Mesenchymal stem cell (in vitro differentiated cells and primary cell): ENCODE results near the gene ZNF710.

Source experiments
- DNase-seq: peaks from one replicate; pipeline ENCODE4 v3.0.0-alpha.2; 2013
- H2AFZ ChIP-seq: one replicate; pipeline ENCODE4 v1.6.1; 2013; ENCODE audit warnings: low read depth, mild to moderate bottlenecking, control low read depth, inconsistent platforms, low read length, moderate library complexity
- H2AK5ac ChIP-seq: 2 replicates; pipeline ENCODE4 v1.6.1; 2013; ENCODE audit warnings: low read length, moderate library complexity, mild to moderate bottlenecking, inconsistent platforms; ENCODE audit not compliant: severe bottlenecking
- H2BK120ac ChIP-seq: one replicate; pipeline ENCODE4 v1.6.1; 2013; ENCODE audit warnings: low read depth, mild to moderate bottlenecking, inconsistent platforms, low read length, moderate library complexity
- H2BK12ac ChIP-seq, 2 experiments: one replicate each; pipeline ENCODE4 v1.6.1; 2013; ENCODE audit warnings: inconsistent platforms in 2 of 2, low read length in 2 of 2, mild to moderate bottlenecking in 2 of 2, moderate library complexity in 2 of 2, control low read depth in 1 of 2
- H2BK15ac ChIP-seq: one replicate; pipeline ENCODE4 v1.6.1; 2013; ENCODE audit warnings: mild to moderate bottlenecking, low read depth, inconsistent platforms; ENCODE audit not compliant: poor library complexity, severe bottlenecking
- H2BK5ac ChIP-seq: 2 replicates; pipeline ENCODE4 v1.6.1; 2013; ENCODE audit warnings: low read depth, mild to moderate bottlenecking, low read length, control low read depth, inconsistent platforms; ENCODE audit not compliant: poor library complexity, severe bottlenecking
- H3K14ac ChIP-seq, 2 experiments: one replicate each; pipeline ENCODE4 v1.6.1; 2013; ENCODE audit warnings: inconsistent platforms in 2 of 2, low read length in 2 of 2, control low read depth in 1 of 2, mild to moderate bottlenecking in 1 of 2, moderate library complexity in 1 of 2
- H3K18ac ChIP-seq, 2 experiments: one replicate each; pipeline ENCODE4 v1.6.1; 2013; ENCODE audit warnings: inconsistent platforms in 2 of 2, low read length in 2 of 2, control low read depth in 1 of 2, low read depth in 1 of 2, mild to moderate bottlenecking in 1 of 2
- H3K23ac ChIP-seq, 2 experiments: one replicate each; pipeline ENCODE4 v1.6.1; 2013; ENCODE audit warnings: inconsistent platforms in 2 of 2, low read length in 2 of 2, mild to moderate bottlenecking in 2 of 2, moderate library complexity in 2 of 2, control low read depth in 1 of 2
- H3K27ac ChIP-seq: 2 replicates; pipeline ENCODE4 v1.5.1; 2013; ENCODE audit warnings: mild to moderate bottlenecking, moderate library complexity, low read length, control low read depth, inconsistent platforms; ENCODE audit not compliant: poor library complexity, severe bottlenecking
- H3K27me3 ChIP-seq, 2 experiments: 2 replicates each; pipeline versions ENCODE4 v1.6.1 to v1.7.0; 2013; ENCODE audit warnings: low read length in 2 of 2, mild to moderate bottlenecking in 2 of 2, moderate library complexity in 2 of 2, control low read depth in 1 of 2, inconsistent platforms in 1 of 2; ENCODE audit not compliant: control insufficient read depth in 1 of 2, insufficient read depth in 1 of 2
- H3K36me3 ChIP-seq, 2 experiments: 2 replicates each; pipeline versions ENCODE4 v1.6.1 to v1.7.0; 2013; ENCODE audit warnings: low read length in 2 of 2, control low read depth in 1 of 2, inconsistent platforms in 1 of 2, low read depth in 1 of 2, mild to moderate bottlenecking in 1 of 2; ENCODE audit not compliant: insufficient read depth in 2 of 2, control insufficient read depth in 1 of 2
- H3K4ac ChIP-seq, 2 experiments: one replicate each; pipeline ENCODE4 v1.6.1; 2013; ENCODE audit warnings: inconsistent platforms in 2 of 2, low read length in 2 of 2, mild to moderate bottlenecking in 2 of 2, moderate library complexity in 2 of 2, control low read depth in 1 of 2, low read depth in 1 of 2
- H3K4me1 ChIP-seq: 2 replicates; pipeline ENCODE4 v1.6.1; 2013; ENCODE audit warnings: low read depth, low read length, control low read depth; ENCODE audit not compliant: control insufficient read depth, insufficient read depth
- H3K4me2 ChIP-seq: 2 replicates; pipeline ENCODE4 v1.6.1; 2013; ENCODE audit warnings: low read length, mild to moderate bottlenecking, inconsistent platforms; ENCODE audit not compliant: poor library complexity, severe bottlenecking
- H3K4me3 ChIP-seq, 2 experiments: 2 replicates each; pipeline versions ENCODE4 v1.5.1 to v1.7.0; 2013; ENCODE audit warnings: low read length in 2 of 2, mild to moderate bottlenecking in 2 of 2, control low read depth in 1 of 2, low read depth in 1 of 2; ENCODE audit not compliant: insufficient read depth in 1 of 2
- H3K79me1 ChIP-seq: replicated peaks from 2 replicates; pipeline ENCODE4 v1.6.1; 2013; ENCODE audit warnings: mild to moderate bottlenecking, control low read depth, low read length, inconsistent platforms; ENCODE audit not compliant: poor library complexity, severe bottlenecking
- H3K9ac ChIP-seq: 2 replicates; pipeline ENCODE4 v1.7.0; 2013; ENCODE audit warnings: mild to moderate bottlenecking, low read length, moderate library complexity
- H3K9me3 ChIP-seq: 2 replicates; pipeline ENCODE4 v1.7.0; 2013; ENCODE audit warnings: mild to moderate bottlenecking, low read length; ENCODE audit not compliant: control insufficient read depth
- H4K8ac ChIP-seq: one replicate; pipeline ENCODE4 v1.6.1; 2013; ENCODE audit warnings: inconsistent platforms, mild to moderate bottlenecking, low read length, moderate library complexity
- H4K91ac ChIP-seq: one replicate; pipeline ENCODE4 v1.6.1; 2013; ENCODE audit warnings: mild to moderate bottlenecking, low read length, inconsistent platforms
- WGBS: methylation state at CpG from one replicate; pipeline ENCODE4 v1.1.7; 2013; ENCODE audit warnings: mixed read lengths; 5-methylcytosine and 5-hydroxymethylcytosine counted together

Gene ZNF710

GRCh38 chr15:90058775-90059174, 57.7 kb downstream of the ZNF710 start:
- H3K27me3 ChIP-seq = no peaks in the 10 kb centered on the region
- peak overlapping the region; percentile 8 for H4K91ac ChIP-seq
- H3K79me1 ChIP-seq = peaks cover 46% of the 10 kb centered on the region
- peaks cover 6 to 8% of the 10 kb centered on the region in 2 experiments for H3K36me3 ChIP-seq
- peaks cover 37% of the 10 kb centered on the region for H3K4me1 ChIP-seq
- H4K8ac ChIP-seq = peak overlapping the region; percentile 78
- H3K18ac ChIP-seq = peak overlapping the region; percentile 16 to 80
- H3K9ac ChIP-seq = no peak overlapping the region
- WGBS = 82% methylated on average over 5 of the region's 5 CpGs
- no peaks in the 10 kb centered on the region for H3K9me3 ChIP-seq
- no peak overlapping the region for H3K23ac ChIP-seq
- no peak overlapping the region for H2BK120ac ChIP-seq
- peak overlapping the region in 1 of 2 experiments; percentile 56 for H3K4ac ChIP-seq
- no peak overlapping the region for H3K4me2 ChIP-seq
- no peak overlapping the region for H2BK15ac ChIP-seq
- H2AFZ ChIP-seq = no peak overlapping the region
- DNase-seq = no peak
- peak overlapping the region in 1 of 2 experiments; percentile 9 for H3K14ac ChIP-seq
- H2AK5ac ChIP-seq = peak overlapping the region; percentile 6
- peak overlapping the region in 1 of 2 experiments; percentile 70 for H2BK12ac ChIP-seq
- H3K27ac ChIP-seq = no peak overlapping the region
- H3K4me3 ChIP-seq = no peak overlapping the region
- no peak overlapping the region for H2BK5ac ChIP-seq

- H2AK5ac ChIP-seq = peak overlapping the region; percentile 6
- peak overlapping the region; percentile 2 for H3K4me2 ChIP-seq
- H4K91ac ChIP-seq = peak overlapping the region; percentile 71
- H4K8ac ChIP-seq = peak overlapping the region; percentile 78
- peaks cover 6 to 8% of the 10 kb centered on the region in 2 experiments for H3K36me3 ChIP-seq
- peak overlapping the region; percentile 14 to 83 for H2BK12ac ChIP-seq
- no peaks in the 10 kb centered on the region for H3K27me3 ChIP-seq
- H2BK5ac ChIP-seq = no peak overlapping the region
- peak overlapping the region in 1 of 2 experiments; percentile 95 for H3K14ac ChIP-seq
- H3K9ac ChIP-seq = no peak overlapping the region
- peaks cover 45% of the 10 kb centered on the region for H3K79me1 ChIP-seq
- peak overlapping the region; percentile 73 for H2BK15ac ChIP-seq
- peak overlapping the region; percentile 29 to 80 for H3K4ac ChIP-seq
- H3K4me3 ChIP-seq = no peak overlapping the region
- H2AFZ ChIP-seq = no peak overlapping the region
- H3K18ac ChIP-seq = peak overlapping the region; percentile 40 to 80
- DNase-seq = peak; percentile 68
- peaks cover 39% of the 10 kb centered on the region for H3K4me1 ChIP-seq
- 48% methylated on average over 21 of the region's 21 CpGs for WGBS
- no peaks in the 10 kb centered on the region for H3K9me3 ChIP-seq
- peak overlapping the region; percentile 48 for H3K27ac ChIP-seq
- H2BK120ac ChIP-seq = no peak overlapping the region
- no peak overlapping the region for H3K23ac ChIP-seq
Observed at GRCh38 chr15:90059208-90059985, 58.3 kb downstream of the ZNF710 start.

GRCh38 chr15:90060797-90061196, 59.7 kb downstream of the ZNF710 start:
- Histone ChIP-seq H2BK120ac (no peak overlapping the region), H3K9me3 (no peaks in the 10 kb centered on the region), H4K91ac (no peak overlapping the region), H2BK5ac (no peak overlapping the region), H2AFZ (no peak overlapping the region), H3K4ac (no peak overlapping the region), H3K14ac (no peak overlapping the region), H4K8ac (no peak overlapping the region), H3K9ac (peak overlapping the region; percentile 26), H3K79me1 (peaks cover 47% of the 10 kb centered on the region), H3K36me3 (peaks cover 8 to 10% of the 10 kb centered on the region in 2 experiments), H2BK12ac (no peak overlapping the region), H3K27ac (no peak overlapping the region), H3K27me3 (no peaks in the 10 kb centered on the region), H3K4me3 (no peak overlapping the region), H3K4me1 (peaks cover 42% of the 10 kb centered on the region), H3K18ac (peak overlapping the region in 1 of 2 experiments; percentile 75), H2BK15ac (no peak overlapping the region), H3K4me2 (no peak overlapping the region), H3K23ac (peak overlapping the region in 1 of 2 experiments; percentile 17), H2AK5ac (no peak overlapping the region)
- no peak for DNase-seq
- WGBS = 54% methylated on average over 2 of the region's 3 CpGs

DNA sequence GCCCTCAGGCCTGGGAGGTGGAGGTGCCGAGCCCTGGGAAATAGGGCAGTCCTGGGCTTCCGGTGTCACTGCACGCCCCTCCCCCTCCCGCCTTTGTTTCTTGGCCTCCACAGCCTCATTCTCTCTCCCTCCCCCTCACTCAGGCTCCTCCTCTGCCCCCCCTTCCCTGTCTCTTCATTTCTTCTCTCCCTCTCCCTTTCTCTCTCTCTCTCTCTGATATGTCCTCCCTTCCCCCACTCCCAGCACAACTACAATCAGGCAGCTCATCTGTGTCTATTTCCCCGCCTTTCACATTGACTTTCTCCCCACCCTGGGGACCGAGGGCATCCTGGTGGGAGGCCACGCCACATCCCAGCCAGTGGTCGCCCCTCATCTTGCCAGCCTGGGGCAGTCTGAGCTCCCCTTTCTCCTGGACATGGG, 60.9 kb downstream of the ZNF710 start:
- Histone ChIP-seq H2BK12ac (peak overlapping the region; percentile 4 to 85), H2AFZ (no peak overlapping the region), H3K4ac (peak overlapping the region; percentile 20 to 34), H3K14ac (peak overlapping the region in 1 of 2 experiments; percentile 84), H3K27me3 (no peaks in the 10 kb centered on the region), H2AK5ac (peak overlapping the region; percentile 58), H3K9ac (no peak overlapping the region), H3K27ac (no peak overlapping the region), H4K91ac (peak overlapping the region; percentile 72), H3K23ac (no peak overlapping the region), H2BK5ac (no peak overlapping the region), H3K9me3 (no peaks in the 10 kb centered on the region), H3K4me1 (peaks cover 42% of the 10 kb centered on the region), H3K18ac (peak overlapping the region; percentile 54 to 56), H3K4me3 (no peak overlapping the region), H2BK15ac (peak overlapping the region; percentile 23), H2BK120ac (peak overlapping the region; percentile 37), H3K4me2 (no peak overlapping the region), H4K8ac (peak overlapping the region; percentile 87), H3K36me3 (peaks cover 7 to 8% of the 10 kb centered on the region in 2 experiments), H3K79me1 (peaks cover 46% of the 10 kb centered on the region)
- WGBS = 51% methylated on average over 8 of the region's 8 CpGs
- peak; percentile 31 for DNase-seq
